HepG2 (cell line): ENCODE results near the gene LYPD3.

ENCODE experiments used
- CTCF ChIP-seq: sonication (generic); formaldehyde crosslinking; IDR thresholded peaks from 2 replicates; pipeline ENCODE4 v1.5.0; 2020; ENCODE audit warnings: mild to moderate bottlenecking, missing genetic modification reagents, moderate library complexity
- EZH2 ChIP-seq: conservative IDR thresholded peaks from 2 replicates; pipeline ENCODE4 v1.6.1; 2012; ENCODE audit warnings: mild to moderate bottlenecking, low read depth, low read length, moderate library complexity
- FOXP1 ChIP-seq, 2 experiments: fragments of 450-650 bp in 1 of 2; IDR thresholded peaks; 2 replicates each; pipeline ENCODE4 v1.6.1; 2017 to 2018; ENCODE audit warnings: antibody characterized with exemption in 1 of 2
- HOXA5 ChIP-seq: sonication (generic); formaldehyde crosslinking; IDR thresholded peaks from 2 replicates; pipeline ENCODE4 v1.4.0; 2020; ENCODE audit warnings: missing genetic modification reagents
- POLR2A ChIP-seq, 2 experiments: IDR thresholded peaks; 2 replicates each; pipeline ENCODE4 v1.6.1; 2011; ENCODE audit warnings: low read depth in 2 of 2, low read length in 2 of 2, mild to moderate bottlenecking in 1 of 2, moderate library complexity in 1 of 2; ENCODE audit not compliant: insufficient read depth in 1 of 2
- REST ChIP-seq, 2 experiments: IDR thresholded peaks; 2 replicates each; pipeline ENCODE4 v1.6.1; 2011 to 2012; ENCODE audit warnings: low read length in 2 of 2, borderline replicate concordance in 1 of 2, low read depth in 1 of 2, mild to moderate bottlenecking in 1 of 2, moderate library complexity in 1 of 2
- TBL1XR1 ChIP-seq: fragments of 150-350 bp; IDR thresholded peaks from 2 replicates; pipeline ENCODE4 v1.6.1; 2014; ENCODE audit warnings: borderline replicate concordance, low read length; ENCODE audit not compliant: partially characterized antibody
- ZNF142 ChIP-seq: sonication (generic); formaldehyde crosslinking; IDR thresholded peaks from 2 replicates; pipeline ENCODE4 v1.4.0; 2020; ENCODE audit warnings: missing genetic modification reagents
- ZNF639 ChIP-seq: conservative IDR thresholded peaks from 2 replicates; pipeline ENCODE4 v1.6.1; 2018; ENCODE audit warnings: missing genetic modification reagents
- ZNF782 ChIP-seq: sonication (generic); formaldehyde crosslinking; IDR thresholded peaks from 2 replicates; pipeline ENCODE4 v1.4.0; 2020; ENCODE audit warnings: missing genetic modification reagents, mild to moderate bottlenecking, borderline replicate concordance

- TF ChIP-seq ZNF142 (CRISPR knock-in tag) (no peak), REST (IDR thresholded peaks at IDR 0.05; ENCODE audit: borderline replicate concordance in 1 of 2, low read depth in 1 of 2, low read length in 2 of 2) (no peak), CTCF (CRISPR knock-in tag) (no peak), FOXP1 (IDR thresholded peaks at IDR 0.05) (no peak), FOXP1 (CRISPR knock-in tag; IDR thresholded peaks at IDR 0.05) (no peak), HOXA5 (CRISPR knock-in tag) (no peak), TBL1XR1 (no peak), ZNF782 (CRISPR knock-in tag) (no peak), POLR2A (IDR thresholded peaks at IDR 0.05; ENCODE audit: insufficient read depth in 1 of 2, low read depth in 2 of 2, low read length in 2 of 2) (no peak), EZH2 (no peak), ZNF639 (CRISPR knock-in tag) (no peak)
Measured at GRCh38 chr19:43433689-43434088, 31.7 kb downstream of the LYPD3 start.
